ENCODE data around the gene PLIN3.
"Not testable (repeated sequence)": the region's sequence is repeated elsewhere in the genome, so short reads cannot be mapped to it uniquely, and the experiment has no call there.

PLIN3 gene

GRCh38 chr19:4889034-4889815, 21.8 kb upstream of the PLIN3 start:
- no peak for FAIRE-seq

GRCh38 chr19:4887803-4888202, 20.3 kb upstream of the PLIN3 start:
- not testable (repeated sequence) for FAIRE-seq

- FAIRE-seq, result not testable (repeated sequence)
These were observed 17.5 kb upstream of the PLIN3 start for GRCh38 chr19:4884993-4885392.

- FAIRE-seq, result not testable (repeated sequence)
These were observed 15.4 kb upstream of the PLIN3 start for GRCh38 chr19:4882874-4883273.

GRCh38 chr19:4879041-4879440, 11.6 kb upstream of the PLIN3 start:
- no peak for FAIRE-seq

- FAIRE-seq, result no peak
These were observed 11.1 kb upstream of the PLIN3 start for GRCh38 chr19:4878491-4878968.

GRCh38 chr19:4877753-4878490, 10.5 kb upstream of the PLIN3 start:
- no peak for FAIRE-seq

- no peak for FAIRE-seq
These were observed 6.5 kb upstream of the PLIN3 start for GRCh38 chr19:4873930-4874329.

GRCh38 chr19:4871711-4872110, 4.2 kb upstream of the PLIN3 start:
- FAIRE-seq, result no peak

GRCh38 chr19:4870025-4870700, 2.7 kb upstream of the PLIN3 start:
- no peak for FAIRE-seq

- FAIRE-seq, result no peak
These were observed 893 bp upstream of the PLIN3 start for GRCh38 chr19:4868286-4868834.

- no peak for FAIRE-seq
These were observed 657 bp downstream of the PLIN3 start for GRCh38 chr19:4866595-4867424.

GRCh38 chr19:4861147-4861546, 6.3 kb downstream of the PLIN3 start:
- no peak for FAIRE-seq

GRCh38 chr19:4859697-4860096, 7.8 kb downstream of the PLIN3 start:
- FAIRE-seq, result no peak

- FAIRE-seq, result not testable (repeated sequence)
These were observed 11.0 kb downstream of the PLIN3 start for GRCh38 chr19:4856468-4856867.

- FAIRE-seq, result not testable (repeated sequence)
These were observed 14.0 kb downstream of the PLIN3 start for GRCh38 chr19:4853506-4853905.

- FAIRE-seq, result no peak
These were observed 15.0 kb downstream of the PLIN3 start for GRCh38 chr19:4852484-4852883.

GRCh38 chr19:4851551-4852290, 15.7 kb downstream of the PLIN3 start:
- no peak for FAIRE-seq

- FAIRE-seq, result no peak
These were observed 18.4 kb downstream of the PLIN3 start for GRCh38 chr19:4849019-4849418.

- no peak for FAIRE-seq
These were observed 20.1 kb downstream of the PLIN3 start for GRCh38 chr19:4847190-4847973.

GRCh38 chr19:4845975-4846374, 21.5 kb downstream of the PLIN3 start:
- not testable (repeated sequence) for FAIRE-seq
